A673 (cell line): Measurements from ENCODE around the gene CALCR.

ENCODE experiments used
- EZH2 ChIP-seq: fragments of 200-600 bp; sonication (generic); IDR thresholded peaks from 2 replicates; pipeline ENCODE4 v1.6.1; 2017; ENCODE audit warnings: borderline replicate concordance, low read depth, mild to moderate bottlenecking, mixed read lengths, antibody characterized with exemption, low read length; ENCODE audit not compliant: poor library complexity, severe bottlenecking
- TF ChIP-seq, protein P1 (sequence below): fragments of 300-800, 200-600 bp; sonication (generic); conservative IDR thresholded peaks from 2 replicates; pipeline ENCODE4 v1.5.1; 2017; ENCODE audit warnings: low read depth, mild to moderate bottlenecking, antibody characterized with exemption, low read length, moderate library complexity, mixed read lengths

DNA sequence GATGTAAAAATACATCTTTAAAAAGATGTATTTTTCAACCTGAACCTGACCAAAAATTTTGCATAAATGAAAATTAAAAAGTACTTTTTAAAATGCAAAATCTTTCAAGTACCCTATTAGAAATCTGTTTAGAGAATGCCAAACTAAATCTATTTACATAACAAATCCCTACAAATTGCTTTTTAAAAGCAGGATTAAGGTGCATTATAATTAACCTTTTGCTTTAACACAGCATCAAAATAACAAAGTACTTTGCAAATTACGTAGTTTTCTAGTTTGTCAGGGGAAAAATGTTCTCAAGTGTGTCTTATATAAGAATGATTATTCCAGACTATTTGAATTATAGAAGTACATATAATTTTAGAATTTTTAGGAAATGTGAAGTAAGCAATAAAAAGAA is 181.5 kb downstream of the CALCR start:
- TF ChIP-seq, protein P1, sequence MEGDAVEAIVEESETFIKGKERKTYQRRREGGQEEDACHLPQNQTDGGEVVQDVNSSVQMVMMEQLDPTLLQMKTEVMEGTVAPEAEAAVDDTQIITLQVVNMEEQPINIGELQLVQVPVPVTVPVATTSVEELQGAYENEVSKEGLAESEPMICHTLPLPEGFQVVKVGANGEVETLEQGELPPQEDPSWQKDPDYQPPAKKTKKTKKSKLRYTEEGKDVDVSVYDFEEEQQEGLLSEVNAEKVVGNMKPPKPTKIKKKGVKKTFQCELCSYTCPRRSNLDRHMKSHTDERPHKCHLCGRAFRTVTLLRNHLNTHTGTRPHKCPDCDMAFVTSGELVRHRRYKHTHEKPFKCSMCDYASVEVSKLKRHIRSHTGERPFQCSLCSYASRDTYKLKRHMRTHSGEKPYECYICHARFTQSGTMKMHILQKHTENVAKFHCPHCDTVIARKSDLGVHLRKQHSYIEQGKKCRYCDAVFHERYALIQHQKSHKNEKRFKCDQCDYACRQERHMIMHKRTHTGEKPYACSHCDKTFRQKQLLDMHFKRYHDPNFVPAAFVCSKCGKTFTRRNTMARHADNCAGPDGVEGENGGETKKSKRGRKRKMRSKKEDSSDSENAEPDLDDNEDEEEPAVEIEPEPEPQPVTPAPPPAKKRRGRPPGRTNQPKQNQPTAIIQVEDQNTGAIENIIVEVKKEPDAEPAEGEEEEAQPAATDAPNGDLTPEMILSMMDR, result no peak
- no peak for TF ChIP-seq EZH2
